ENCODE data around the gene INPP4A.

INPP4A gene

GRCh38 chr2:98512699-98513098 is 68.0 kb downstream of the INPP4A start:
- no peak for TF ChIP-seq CTCF (IDR thresholded peaks at IDR 0.05)
- H3K9me3 Mint-ChIP-seq, result no peaks in the 10 kb centered on the region
- no peak for DNase-seq
- peaks cover 18% of the 10 kb centered on the region for H3K36me3 Mint-ChIP-seq (ENCODE audit: low read depth)
- peaks cover 3% of the 10 kb centered on the region for H3K27me3 Mint-ChIP-seq (ENCODE audit: low read depth, poor library complexity)
- H3K4me1 Mint-ChIP-seq, result peaks cover 67% of the 10 kb centered on the region
- H3K27ac Mint-ChIP-seq, result no peak overlapping the region
- H3K4me3 Mint-ChIP-seq, result no peak overlapping the region

GRCh38 chr2:98514096-98514639 is 69.5 kb downstream of the INPP4A start:
- no peak for TF ChIP-seq CTCF (IDR thresholded peaks at IDR 0.05)
- H3K27ac Mint-ChIP-seq, result peak overlapping the region; percentile 79
- no peak overlapping the region for H3K4me3 Mint-ChIP-seq
- H3K9me3 Mint-ChIP-seq, result no peaks in the 10 kb centered on the region
- peaks cover 3% of the 10 kb centered on the region for H3K27me3 Mint-ChIP-seq (ENCODE audit: low read depth, poor library complexity)
- peaks cover 52% of the 10 kb centered on the region for H3K4me1 Mint-ChIP-seq
- no peak for DNase-seq
- peaks cover 18% of the 10 kb centered on the region for H3K36me3 Mint-ChIP-seq (ENCODE audit: low read depth)

GRCh38 chr2:98514879-98515249 is 70.2 kb downstream of the INPP4A start:
- DNase-seq, result no peak
- Mint-ChIP-seq H3K27me3 (ENCODE audit: low read depth, poor library complexity) (peaks cover 3% of the 10 kb centered on the region), H3K27ac (no peak overlapping the region), H3K36me3 (ENCODE audit: low read depth) (peaks cover 15% of the 10 kb centered on the region), H3K4me1 (peaks cover 45% of the 10 kb centered on the region), H3K4me3 (no peak overlapping the region), H3K9me3 (no peaks in the 10 kb centered on the region)
- TF ChIP-seq CTCF (IDR thresholded peaks at IDR 0.05), result no peak

GRCh38 chr2:98515250-98515991 is 70.8 kb downstream of the INPP4A start:
- Mint-ChIP-seq H3K4me1 (peaks cover 41% of the 10 kb centered on the region), H3K9me3 (no peaks in the 10 kb centered on the region), H3K4me3 (no peak overlapping the region), H3K36me3 (ENCODE audit: low read depth) (peaks cover 11% of the 10 kb centered on the region), H3K27ac (peak overlapping the region; percentile 80), H3K27me3 (ENCODE audit: low read depth, poor library complexity) (peaks cover 3% of the 10 kb centered on the region)
- no peak for DNase-seq
- no peak for TF ChIP-seq CTCF (IDR thresholded peaks at IDR 0.05)

- H3K27me3 Mint-ChIP-seq (ENCODE audit: low read depth, poor library complexity), result peaks cover 3% of the 10 kb centered on the region
- TF ChIP-seq CTCF (IDR thresholded peaks at IDR 0.05), result no peak
- H3K9me3 Mint-ChIP-seq, result no peaks in the 10 kb centered on the region
- peaks cover 10% of the 10 kb centered on the region for H3K36me3 Mint-ChIP-seq (ENCODE audit: low read depth)
- no peak for DNase-seq
- H3K4me1 Mint-ChIP-seq, result peaks cover 38% of the 10 kb centered on the region
- no peak overlapping the region for H3K27ac Mint-ChIP-seq
- no peak overlapping the region for H3K4me3 Mint-ChIP-seq
Measured at GRCh38 chr2:98516571-98516970, 71.9 kb downstream of the INPP4A start.

- no peak for TF ChIP-seq CTCF (IDR thresholded peaks at IDR 0.05)
- H3K27ac Mint-ChIP-seq, result no peak overlapping the region
- peaks cover 35% of the 10 kb centered on the region for H3K4me1 Mint-ChIP-seq
- peaks cover 3% of the 10 kb centered on the region for H3K27me3 Mint-ChIP-seq (ENCODE audit: low read depth, poor library complexity)
- no peak overlapping the region for H3K4me3 Mint-ChIP-seq
- peaks cover 12% of the 10 kb centered on the region for H3K36me3 Mint-ChIP-seq (ENCODE audit: low read depth)
- H3K9me3 Mint-ChIP-seq, result no peaks in the 10 kb centered on the region
- DNase-seq, result no peak
Measured at GRCh38 chr2:98517636-98518035, 73.0 kb downstream of the INPP4A start.

All from nephron progenitor cell (in vitro differentiated cells).